ENCODE measurements around the gene METTL13. TPM values are rescaled to one million over a fixed set of nuclear protein-coding genes. Genes with fewer than 3 reads are reported as not detected.

The METTL13 gene

DNA sequence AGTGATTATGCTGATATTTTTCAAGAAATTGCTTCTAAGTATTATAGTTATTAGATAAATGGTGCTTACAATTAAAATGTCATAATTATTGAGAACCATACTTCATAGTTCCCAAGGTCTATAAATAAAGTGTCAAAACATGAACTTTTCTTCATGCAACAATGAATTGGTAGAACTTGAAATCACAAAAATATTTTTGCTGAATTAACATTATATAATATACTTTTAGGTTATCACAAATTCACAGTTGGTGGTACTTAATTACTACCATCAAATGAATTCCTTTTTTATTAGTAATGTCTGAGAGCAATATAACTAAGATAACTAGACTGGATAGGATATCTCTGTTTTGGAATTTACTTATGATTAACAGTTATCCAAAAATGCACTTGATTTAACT, 64.5 kb downstream of the METTL13 start:
- no peak overlapping the region for H3K56ac ChIP-seq (ENCODE audit: low read length)
- H3K4ac ChIP-seq (ENCODE audit: low read depth, low read length), result no peak overlapping the region
- no peak for DNase-seq
- no peak overlapping the region for H3K23ac ChIP-seq (ENCODE audit: low read length)
- H3K18ac ChIP-seq (ENCODE audit: low read length), result no peak overlapping the region
- no peaks in the 10 kb centered on the region for H3K4me1 ChIP-seq (ENCODE audit: control insufficient read depth, low read depth, low read length)
- no peak overlapping the region for H3K9ac ChIP-seq (ENCODE audit: low read length)
- H4K5ac ChIP-seq (ENCODE audit: low read length), result no peak overlapping the region
- no peak overlapping the region for H3K27ac ChIP-seq (ENCODE audit: low read depth, low read length)
- no peak overlapping the region for H2BK15ac ChIP-seq (replicated peaks; ENCODE audit: low read depth)
- H2AK5ac ChIP-seq (ENCODE audit: low read length), result no peak overlapping the region
- H3K4me3 ChIP-seq (ENCODE audit: low read length), result no peak overlapping the region
- H3K36me3 ChIP-seq (ENCODE audit: control insufficient read depth, insufficient read depth, low read length), result no peaks in the 10 kb centered on the region
- no peak overlapping the region for H2BK5ac ChIP-seq (ENCODE audit: low read length)
- H4K8ac ChIP-seq (ENCODE audit: low read depth, low read length), result no peak overlapping the region
- no peak overlapping the region for H3K4me2 ChIP-seq (ENCODE audit: low read length)
- H2BK120ac ChIP-seq (ENCODE audit: low read depth, low read length), result no peak overlapping the region
- no peaks in the 10 kb centered on the region for H3K27me3 ChIP-seq (ENCODE audit: insufficient read depth, low read length, poor library complexity)
- no peaks in the 10 kb centered on the region for H3K79me1 ChIP-seq (ENCODE audit: low read length)
- H3K79me2 ChIP-seq (ENCODE audit: control insufficient read depth, insufficient read depth, low read length), result no peaks in the 10 kb centered on the region

Small RNA genes within 50 kb of the gene (small RNA-seq; reads per million reads assigned to genes)
- not detected for gene RF00601 (ENCODE audit: insufficient read depth)

Data from mesendoderm (in vitro differentiated cells).